NCI-H1930 (cell line): ENCODE results near the gene LRRC23.
A peak's percentile ranks its signal among the peaks of the same experiment; 100 is the strongest.
"Not testable (repeated sequence)": the region's sequence is repeated elsewhere in the genome, so short reads cannot be mapped to it uniquely, and the experiment has no call there.

Source experiments
- DNase-seq, 2 experiments: peaks; one replicate each; lab custom pipeline; 2025; lab: John Stamatoyannopoulos, UW

LRRC23 gene

DNA sequence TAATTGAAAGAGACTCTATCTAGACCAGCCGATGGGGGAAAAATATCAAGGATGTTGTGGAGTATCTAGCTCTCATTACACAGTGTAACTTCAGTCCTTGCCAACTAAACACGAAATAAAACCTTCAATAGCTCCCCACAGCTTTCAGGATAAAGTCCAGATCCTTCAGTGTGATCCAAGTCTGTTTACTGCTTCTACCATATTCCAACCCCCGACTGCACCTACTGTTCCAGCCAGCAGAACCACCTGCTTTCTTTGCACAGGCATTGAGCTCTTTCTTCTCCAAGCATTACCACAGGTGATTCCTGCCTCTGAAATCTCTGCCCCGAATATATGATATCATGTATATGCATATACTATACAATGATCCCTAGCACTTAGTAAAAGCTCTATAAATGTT lies 2.2 kb upstream of the LRRC23 start:
- DNase-seq, result no peak

DNA sequence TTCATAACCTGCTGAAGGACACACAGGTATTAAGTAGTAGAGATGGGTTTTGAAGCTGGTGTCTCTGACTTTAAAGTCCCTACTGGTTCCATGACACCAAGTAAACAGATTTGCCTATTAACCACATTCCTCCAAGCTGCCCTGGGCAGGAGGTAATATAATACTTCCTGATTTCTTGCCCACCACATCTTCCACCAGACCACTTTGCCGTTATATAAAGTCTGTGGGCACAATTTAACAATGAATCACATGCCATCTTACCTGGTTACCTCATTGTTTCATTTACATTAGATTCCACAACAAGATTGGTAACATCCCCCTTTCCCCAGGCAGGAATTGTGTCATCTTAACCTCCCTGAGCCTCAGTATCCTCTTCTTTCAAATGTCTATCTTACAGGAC lies 900 bp upstream of the LRRC23 start:
- no peak for DNase-seq

DNA sequence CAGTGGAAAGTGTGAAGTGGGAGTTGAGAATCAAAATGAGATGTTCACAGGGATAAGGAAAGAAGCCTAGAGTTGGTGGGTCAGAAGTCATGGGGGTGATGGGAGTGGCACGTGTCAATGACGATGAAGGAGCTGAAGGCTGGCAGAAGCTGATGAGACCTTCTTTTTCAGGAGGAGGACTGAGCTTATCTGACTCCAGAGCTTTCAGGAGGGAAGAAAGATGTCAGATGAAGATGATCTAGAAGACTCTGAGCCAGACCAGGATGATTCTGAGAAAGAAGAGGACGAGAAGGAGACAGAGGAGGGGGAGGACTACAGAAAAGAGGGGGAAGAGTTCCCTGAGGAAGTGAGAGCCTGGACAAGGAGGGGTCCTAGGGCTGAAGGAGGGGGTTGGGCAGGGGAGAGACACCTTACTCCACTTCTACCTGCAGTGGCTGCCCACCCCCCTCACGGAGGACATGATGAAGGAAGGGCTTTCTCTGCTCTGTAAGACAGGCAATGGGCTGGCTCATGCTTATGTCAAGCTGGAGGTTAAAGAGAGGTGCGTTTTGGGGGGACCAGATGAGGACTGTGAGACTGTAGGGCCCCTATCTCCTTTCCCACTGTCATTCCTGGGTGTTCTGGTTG lies 905 bp downstream of the LRRC23 start:
- DNase-seq, result no peak

DNA sequence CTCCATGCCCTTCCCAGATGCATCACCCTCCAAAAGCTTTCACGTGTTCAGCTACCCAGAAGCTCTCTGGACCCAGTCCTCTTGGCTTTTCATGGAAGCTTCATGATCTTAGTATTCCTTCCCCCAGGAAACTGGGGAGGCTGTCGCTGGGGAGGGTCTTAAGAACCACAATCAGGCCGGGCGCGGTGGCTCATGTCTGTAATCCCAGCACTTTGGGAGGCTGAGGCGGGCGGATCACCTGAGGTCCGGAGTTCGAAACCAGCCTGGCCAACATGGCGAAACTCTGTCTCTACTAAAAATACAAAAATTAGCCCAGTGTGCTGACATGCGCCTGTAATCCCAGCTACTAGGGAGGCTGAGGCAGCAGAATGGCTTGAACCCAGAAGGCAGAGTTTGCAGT lies 3.5 kb downstream of the LRRC23 start:
- not testable (repeated sequence) for DNase-seq

DNA sequence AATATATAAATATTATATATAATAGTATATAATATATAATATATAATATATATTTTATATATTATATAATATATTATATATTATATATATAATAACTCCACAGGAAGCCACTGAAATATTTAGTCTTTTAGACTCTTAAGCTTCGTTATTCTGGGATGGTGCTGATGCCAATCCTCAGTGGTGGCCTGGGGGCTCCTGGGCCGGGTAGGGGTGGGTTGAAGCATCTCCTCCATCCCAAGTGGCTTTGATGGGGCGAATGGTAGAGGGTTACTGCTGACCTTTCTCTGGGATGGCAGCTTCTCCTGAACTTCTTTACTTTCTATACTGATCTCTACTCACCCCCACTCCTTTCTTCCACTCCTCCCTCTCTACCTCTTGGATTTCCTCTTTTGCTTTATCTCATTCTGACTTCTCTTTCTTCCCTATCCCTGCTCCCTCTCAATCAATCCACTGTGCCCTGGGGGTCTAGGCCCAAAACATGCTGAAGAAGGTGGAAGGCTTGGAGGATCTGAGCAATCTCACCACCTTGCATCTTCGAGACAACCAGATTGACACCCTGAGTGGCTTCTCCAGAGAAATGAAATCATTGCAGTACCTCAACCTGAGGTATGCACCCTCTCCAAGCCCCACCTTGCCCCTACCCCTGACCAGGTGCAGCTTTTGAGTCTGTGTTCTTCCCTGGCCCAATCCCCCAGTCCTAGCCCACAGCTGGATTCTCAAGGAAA lies 5.0 kb downstream of the LRRC23 start:
- no peak for DNase-seq

DNA sequence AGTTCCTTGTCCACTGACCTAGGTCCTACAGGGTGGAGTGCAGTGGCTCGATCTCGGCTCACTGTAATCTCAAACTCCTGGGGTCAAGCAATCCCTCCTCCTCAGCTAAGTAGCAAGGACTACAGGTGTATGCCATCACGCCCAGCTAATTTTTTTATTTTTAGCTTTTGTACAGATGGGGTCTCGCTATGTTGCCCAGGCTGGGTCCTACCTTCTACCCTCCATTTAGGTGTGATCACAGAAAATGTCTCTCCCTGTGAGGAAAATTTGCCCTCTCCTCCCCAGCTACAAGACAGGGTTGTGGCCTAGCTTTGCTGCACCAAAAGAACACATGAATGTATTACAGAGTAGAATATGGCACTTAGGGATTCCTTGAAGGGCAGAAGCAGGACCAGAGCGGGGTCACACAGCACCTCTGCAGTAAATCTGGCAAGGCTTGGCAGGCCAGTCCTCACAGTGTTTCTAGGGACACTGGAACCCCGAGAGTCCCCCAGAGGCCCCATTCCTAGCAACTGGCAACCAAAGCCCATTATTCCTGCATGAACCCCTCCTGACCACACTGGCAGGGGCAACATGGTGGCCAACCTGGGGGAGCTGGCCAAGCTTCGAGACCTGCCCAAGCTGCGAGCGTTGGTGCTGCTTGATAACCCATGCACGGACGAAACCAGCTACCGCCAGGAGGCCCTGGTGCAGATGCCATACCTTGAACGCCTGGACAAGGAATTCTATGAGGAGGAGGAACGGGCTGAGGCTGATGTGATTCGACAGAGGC lies 7.7 kb downstream of the LRRC23 start:
- DNase-seq, result no peak

DNA sequence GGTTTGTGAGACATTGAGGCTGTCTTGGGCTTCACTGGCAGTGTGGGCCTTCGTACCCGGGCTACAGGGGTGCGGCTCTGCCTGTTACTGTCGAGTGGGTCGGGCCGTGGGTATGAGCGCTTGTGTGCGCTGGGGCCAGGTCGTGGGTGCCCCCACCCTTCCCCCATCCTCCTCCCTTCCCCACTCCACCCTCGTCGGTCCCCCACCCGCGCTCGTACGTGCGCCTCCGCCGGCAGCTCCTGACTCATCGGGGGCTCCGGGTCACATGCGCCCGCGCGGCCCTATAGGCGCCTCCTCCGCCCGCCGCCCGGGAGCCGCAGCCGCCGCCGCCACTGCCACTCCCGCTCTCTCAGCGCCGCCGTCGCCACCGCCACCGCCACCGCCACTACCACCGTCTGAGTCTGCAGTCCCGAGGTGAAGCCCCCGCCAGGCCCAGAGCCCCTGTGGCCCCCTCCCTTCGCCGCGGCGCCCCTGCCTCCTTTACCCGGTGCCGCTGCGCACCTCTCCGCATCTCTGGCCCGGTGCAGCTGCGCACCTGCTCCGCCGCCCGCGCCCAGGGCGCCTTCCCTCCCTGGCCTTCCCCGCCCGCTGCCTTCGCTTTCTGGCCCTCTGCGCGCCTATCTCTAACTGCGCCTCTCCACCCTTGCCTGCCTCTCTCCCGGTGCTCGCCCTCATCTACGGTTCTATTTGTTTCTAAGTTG lies 9.8 kb downstream of the LRRC23 start, which contains the start of gene ENO2:
ENO2 (plus strand) TSS at position 335 of the 701 bp plus-strand sequence. CDS start 1,253 bp downstream, outside the sequence.
- DNase-seq, result peak; percentile 49 to 69

DNA sequence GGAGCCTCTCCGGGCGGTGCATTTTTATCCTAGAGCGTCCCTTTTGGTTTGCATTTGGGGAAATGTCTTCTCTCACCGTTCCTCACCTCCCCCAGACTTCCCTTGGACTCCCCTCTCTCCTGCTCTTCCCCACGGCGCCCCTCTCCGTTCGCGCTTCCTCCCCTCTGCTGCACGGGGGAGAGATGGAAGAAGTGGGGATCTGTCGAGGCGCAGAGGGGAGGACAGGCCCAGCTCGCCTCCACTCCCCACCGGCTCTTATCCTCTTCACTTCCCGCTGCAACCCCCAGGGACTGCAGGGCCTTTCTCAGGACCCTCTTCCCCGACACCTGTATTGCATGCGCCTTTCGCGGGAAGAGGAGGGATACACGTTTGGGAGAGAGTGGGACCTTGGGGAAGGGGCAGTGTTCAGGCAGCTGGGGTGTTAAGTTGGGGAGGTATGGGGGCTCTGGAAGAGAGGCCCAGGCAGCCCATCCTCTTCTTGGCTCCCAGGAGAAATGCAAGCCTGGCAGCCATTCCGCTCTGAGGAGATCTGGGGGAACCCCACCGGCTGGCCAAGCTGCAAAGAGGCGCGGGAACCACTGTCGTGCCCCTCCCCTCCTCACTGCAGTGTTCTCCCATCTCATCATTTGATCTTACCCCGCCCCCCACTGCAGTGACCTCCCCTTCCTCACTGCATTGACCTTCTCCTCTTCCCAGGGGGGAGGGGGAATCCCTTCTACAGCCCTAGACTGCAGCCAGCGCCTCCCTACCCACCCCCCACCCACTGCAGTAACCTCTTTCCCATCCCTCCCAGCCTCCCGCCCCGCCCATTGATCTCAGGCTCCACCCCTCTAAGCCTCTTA lies 10.5 kb downstream of the LRRC23 start:
- DNase-seq, result no peak

DNA sequence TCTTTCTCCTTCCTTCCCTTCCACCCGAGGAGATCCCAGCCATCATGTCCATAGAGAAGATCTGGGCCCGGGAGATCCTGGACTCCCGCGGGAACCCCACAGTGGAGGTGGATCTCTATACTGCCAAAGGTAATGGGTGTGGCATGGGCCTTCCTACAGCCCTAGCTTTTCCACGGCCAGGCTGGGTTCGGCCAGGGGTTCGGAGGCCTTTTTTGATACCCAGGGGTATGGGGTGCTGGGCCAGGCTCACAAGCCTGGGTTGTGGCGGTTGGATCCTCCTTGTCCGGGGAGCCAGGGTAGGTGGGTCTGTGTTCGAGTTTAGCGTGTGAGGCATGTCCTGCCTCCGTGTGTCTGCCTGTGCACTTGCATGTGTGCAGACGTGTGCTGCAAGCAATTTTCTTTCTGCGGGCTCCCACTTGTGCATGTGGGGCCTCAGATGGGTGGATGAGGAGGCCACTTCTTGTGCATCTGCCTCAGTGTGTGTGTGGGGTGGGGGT lies 11.2 kb downstream of the LRRC23 start:
- no peak for DNase-seq

DNA sequence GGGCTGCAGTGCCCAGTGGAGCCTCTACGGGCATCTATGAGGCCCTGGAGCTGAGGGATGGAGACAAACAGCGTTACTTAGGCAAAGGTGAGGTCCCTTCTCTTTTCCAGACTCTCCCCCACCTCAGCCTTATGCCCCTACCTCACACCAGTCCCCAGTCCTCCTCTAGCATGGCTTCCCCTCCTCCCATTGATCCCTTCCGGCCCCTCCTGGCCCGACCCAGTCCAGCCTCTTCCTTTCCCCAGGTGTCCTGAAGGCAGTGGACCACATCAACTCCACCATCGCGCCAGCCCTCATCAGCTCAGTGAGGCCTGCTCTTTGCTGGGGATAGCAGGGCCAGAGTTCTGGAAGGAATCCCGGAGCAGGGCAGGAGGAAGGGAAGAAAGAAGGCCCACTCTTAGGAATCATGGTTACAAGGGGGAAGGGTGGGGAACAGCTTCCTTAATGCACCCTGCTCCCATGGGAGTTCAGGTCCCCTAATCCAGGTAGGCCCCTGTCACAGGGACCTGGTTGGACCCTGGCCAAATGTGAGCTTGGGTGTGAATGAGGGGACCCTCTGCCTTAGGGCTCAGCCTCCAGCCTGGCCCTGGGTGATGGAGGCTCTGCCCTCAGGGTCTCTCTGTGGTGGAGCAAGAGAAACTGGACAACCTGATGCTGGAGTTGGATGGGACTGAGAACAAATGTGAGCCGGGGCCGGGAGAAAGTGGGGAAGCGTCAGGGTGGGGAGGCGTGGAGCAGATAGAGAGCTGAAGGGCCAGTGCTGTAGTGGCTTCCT lies 12.0 kb downstream of the LRRC23 start:
- no peak for DNase-seq

DNA sequence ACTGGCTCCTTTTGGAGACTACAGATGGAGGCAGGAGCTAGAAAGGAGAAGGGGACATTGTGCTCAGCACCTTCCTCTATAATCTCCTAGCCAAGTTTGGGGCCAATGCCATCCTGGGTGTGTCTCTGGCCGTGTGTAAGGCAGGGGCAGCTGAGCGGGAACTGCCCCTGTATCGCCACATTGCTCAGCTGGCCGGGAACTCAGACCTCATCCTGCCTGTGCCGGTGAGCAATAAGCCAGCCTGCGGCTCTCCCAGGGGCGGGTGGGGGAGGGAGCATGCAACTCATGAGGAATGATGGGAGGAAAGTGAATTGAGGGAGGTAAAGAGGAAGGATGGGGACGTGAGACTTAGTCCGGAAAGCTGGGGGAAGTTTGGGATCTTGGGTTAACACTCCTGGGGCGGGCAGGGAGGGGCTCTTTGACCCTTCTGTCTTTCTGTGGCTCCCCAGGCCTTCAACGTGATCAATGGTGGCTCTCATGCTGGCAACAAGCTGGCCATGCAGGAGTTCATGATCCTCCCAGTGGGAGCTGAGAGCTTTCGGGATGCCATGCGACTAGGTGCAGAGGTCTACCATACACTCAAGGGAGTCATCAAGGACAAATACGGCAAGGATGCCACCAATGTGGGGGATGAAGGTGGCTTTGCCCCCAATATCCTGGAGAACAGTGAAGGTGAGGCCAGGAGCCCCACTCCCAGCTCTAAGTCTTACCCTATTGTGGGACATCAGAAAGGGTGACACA lies 13.0 kb downstream of the LRRC23 start:
- no peak for DNase-seq

DNA sequence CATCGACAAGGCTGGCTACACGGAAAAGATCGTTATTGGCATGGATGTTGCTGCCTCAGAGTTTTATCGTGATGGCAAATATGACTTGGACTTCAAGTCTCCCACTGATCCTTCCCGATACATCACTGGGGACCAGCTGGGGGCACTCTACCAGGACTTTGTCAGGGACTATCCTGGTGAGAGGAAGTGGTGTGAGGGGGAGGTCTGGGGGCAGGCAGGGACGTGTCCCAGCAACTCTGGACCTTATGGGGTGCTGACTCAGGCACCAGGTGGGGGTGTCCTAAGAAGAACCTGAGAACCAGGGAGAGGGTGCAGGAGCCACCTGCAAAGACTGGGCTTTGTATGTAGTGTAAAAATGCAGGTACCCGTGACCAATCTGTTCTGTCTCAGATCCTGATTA lies 15.0 kb downstream of the LRRC23 start:
- DNase-seq, result no peak

DNA sequence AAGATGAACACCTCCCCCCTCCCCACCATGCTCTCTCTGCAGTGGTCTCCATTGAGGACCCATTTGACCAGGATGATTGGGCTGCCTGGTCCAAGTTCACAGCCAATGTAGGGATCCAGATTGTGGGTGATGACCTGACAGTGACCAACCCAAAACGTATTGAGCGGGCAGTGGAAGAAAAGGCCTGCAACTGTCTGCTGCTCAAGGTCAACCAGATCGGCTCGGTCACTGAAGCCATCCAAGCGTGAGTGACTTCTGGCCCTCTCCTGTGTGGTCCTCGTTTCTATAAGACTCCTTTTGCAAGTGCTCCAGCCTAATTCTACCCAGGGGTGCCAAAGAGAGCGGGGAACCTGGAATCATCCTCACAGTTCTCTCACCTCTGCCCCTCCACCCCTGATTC lies 16.9 kb downstream of the LRRC23 start:
- no peak for DNase-seq

DNA sequence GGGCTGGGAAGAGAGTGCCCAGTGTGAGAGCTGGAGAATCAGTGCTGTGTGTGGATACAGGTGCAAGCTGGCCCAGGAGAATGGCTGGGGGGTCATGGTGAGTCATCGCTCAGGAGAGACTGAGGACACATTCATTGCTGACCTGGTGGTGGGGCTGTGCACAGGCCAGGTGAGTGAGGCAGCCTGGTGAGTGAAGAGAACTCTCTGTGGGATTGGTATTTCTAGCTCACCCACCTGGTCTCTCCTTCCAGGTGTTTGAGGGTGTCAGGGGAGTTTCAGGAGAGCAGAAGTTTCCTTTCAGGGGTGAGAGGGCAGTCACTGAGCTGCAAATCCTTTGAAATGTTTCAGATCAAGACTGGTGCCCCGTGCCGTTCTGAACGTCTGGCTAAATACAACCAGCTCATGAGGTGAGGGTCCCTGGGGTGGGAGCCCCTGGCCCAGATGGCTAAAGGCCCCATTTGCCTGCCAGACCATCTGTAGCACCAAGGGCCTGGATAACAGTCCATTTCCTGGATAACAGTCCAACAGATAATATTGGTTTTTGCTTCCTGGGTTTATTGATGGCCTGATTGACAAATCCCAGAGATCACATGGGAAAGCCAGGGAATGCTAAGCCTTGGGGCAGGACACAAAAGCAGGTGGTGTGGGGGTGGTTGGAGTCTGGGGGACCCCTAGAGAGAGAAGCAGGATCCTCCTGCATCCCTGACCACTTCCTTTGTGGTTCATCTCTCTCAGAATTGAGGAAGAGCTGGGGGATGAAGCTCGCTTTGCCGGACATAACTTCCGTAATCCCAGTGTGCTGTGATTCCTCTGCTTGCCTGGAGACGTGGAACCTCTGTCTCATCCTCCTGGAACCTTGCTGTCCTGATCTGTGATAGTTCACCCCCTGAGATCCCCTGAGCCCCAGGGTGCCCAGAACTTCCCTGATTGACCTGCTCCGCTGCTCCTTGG lies 17.6 kb downstream of the LRRC23 start:
- DNase-seq, result no peak

DNA sequence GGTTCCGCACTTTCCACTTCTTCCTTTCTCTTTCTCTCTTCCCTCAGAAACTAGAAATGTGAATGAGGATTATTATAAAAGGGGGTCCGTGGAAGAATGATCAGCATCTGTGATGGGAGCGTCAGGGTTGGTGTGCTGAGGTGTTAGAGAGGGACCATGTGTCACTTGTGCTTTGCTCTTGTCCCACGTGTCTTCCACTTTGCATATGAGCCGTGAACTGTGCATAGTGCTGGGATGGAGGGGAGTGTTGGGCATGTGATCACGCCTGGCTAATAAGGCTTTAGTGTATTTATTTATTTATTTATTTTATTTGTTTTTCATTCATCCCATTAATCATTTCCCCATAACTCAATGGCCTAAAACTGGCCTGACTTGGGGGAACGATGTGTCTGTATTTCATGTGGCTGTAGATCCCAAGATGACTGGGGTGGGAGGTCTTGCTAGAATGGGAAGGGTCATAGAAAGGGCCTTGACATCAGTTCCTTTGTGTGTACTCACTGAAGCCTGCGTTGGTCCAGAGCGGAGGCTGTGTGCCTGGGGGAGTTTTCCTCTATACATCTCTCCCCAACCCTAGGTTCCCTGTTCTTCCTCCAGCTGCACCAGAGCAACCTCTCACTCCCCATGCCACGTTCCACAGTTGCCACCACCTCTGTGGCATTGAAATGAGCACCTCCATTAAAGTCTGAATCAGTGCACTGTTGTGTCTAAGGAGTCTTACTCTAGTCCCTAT lies 18.5 kb downstream of the LRRC23 start:
- DNase-seq, result no peak

DNA sequence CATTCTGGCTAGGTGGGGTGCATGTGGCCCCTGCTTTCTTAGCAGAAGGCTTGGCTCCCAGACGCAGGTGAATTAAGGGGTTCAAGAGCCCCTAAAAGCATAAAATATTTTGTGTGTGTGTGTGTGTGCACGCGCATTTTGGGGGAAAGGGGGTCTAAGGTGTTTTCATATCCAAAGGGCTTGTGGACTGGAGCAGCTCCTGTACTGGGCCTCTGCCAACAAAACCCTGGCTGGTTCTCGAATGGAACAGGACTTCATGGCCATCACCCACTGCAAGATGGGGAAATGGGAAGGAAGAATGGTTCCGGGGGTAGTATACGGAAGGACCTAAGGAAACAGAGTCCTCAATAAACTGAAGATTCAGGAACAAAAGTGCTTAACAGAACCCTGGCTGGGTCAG lies 19.2 kb downstream of the LRRC23 start:
- DNase-seq, result no peak

DNA sequence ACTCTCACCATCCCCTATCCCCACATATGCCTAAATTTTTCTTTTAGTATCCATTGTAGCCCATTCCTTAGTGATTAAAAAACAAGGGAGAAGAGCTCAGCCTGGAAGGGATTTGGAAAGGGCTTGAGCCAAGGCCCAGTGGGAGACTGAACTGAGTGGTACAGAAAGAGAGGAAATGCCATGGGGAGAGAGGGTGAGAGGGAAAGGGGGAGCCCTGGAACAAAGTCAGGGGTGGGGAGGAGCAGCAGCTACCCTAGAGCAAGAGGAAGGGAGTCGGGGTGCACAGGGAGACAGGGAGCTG lies 20.6 kb downstream of the LRRC23 start:
- DNase-seq, result no peak
